NCI-H1694 (cell line): ENCODE data around the gene A1CF.
"Not testable (repeated sequence)": the region's sequence is repeated elsewhere in the genome, so short reads cannot be mapped to it uniquely, and the experiment has no call there.

ENCODE experiments used
- DNase-seq: peaks from one replicate; lab custom pipeline; 2025; lab: John Stamatoyannopoulos, UW

Gene A1CF

GRCh38 chr10:50788951-50789945 lies 96.2 kb downstream of the A1CF start:
- DNase-seq: no peak

GRCh38 chr10:50787962-50788361 lies 97.5 kb downstream of the A1CF start:
- not testable (repeated sequence) for DNase-seq

- DNase-seq: not testable (repeated sequence)
These were observed 103.4 kb downstream of the A1CF start for GRCh38 chr10:50782017-50782416.

- DNase-seq: not testable (repeated sequence)
These were observed 105.4 kb downstream of the A1CF start for GRCh38 chr10:50780036-50780435.

- not testable (repeated sequence) for DNase-seq
These were observed 110.6 kb downstream of the A1CF start for GRCh38 chr10:50774868-50775267.

GRCh38 chr10:50772042-50772441 lies 113.4 kb downstream of the A1CF start:
- DNase-seq: not testable (repeated sequence)

GRCh38 chr10:50766774-50767513 lies 118.5 kb downstream of the A1CF start:
- DNase-seq: not testable (repeated sequence)
